ENCODE data around the gene MEA1.

DNA sequence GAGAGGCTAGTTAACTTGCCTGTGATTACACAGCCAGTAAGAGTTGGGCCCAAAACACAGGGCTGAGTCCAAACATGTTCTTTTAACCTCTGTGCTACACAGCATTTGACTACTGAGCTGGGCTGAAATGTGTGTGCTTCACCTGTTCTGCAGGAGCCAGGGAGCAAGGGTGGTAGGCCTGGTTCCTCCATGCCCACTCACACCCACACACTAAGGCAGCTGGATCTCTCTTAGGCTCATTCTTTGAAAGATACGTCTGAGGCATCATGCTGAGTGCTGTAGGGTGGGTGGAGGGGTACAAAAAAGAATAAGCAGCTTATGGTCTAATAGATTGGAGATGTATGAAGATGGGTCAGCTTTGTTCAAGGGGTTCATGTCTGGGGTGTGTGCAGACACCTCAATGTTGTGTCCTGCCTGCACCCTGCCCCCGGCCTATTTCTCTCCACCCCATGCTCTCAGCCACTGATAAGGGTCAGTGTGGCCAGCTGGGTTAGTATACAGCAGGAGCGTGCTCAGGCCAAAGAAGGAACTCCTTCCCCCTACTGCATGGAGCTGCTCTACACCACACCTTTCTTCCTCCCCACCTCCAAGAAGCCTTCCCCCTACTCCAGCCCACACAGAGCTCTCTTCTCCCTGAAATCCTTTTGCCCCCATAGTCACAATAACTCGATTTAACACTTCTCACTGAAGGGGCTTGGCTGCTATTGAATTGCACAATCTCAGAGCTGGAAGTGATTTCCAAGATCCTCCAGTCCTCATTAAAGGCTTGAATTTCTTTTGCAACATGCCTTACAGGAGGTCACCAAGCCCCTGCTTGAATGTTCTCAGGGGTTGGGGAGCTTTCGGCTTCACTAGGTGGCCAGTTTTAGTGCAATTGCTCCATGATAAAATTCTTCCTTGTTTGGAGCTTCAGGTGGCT lies 26.0 kb downstream of the MEA1 start:
- TF ChIP-seq, protein P1, sequence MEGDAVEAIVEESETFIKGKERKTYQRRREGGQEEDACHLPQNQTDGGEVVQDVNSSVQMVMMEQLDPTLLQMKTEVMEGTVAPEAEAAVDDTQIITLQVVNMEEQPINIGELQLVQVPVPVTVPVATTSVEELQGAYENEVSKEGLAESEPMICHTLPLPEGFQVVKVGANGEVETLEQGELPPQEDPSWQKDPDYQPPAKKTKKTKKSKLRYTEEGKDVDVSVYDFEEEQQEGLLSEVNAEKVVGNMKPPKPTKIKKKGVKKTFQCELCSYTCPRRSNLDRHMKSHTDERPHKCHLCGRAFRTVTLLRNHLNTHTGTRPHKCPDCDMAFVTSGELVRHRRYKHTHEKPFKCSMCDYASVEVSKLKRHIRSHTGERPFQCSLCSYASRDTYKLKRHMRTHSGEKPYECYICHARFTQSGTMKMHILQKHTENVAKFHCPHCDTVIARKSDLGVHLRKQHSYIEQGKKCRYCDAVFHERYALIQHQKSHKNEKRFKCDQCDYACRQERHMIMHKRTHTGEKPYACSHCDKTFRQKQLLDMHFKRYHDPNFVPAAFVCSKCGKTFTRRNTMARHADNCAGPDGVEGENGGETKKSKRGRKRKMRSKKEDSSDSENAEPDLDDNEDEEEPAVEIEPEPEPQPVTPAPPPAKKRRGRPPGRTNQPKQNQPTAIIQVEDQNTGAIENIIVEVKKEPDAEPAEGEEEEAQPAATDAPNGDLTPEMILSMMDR (IDR thresholded peaks at IDR 0.05 in 4 of 5, conservative IDR thresholded peaks at IDR 0.05 in 1 of 5) = no peak
- no peak for TF ChIP-seq POLR2A (IDR thresholded peaks at IDR 0.05)
